SK-N-SH (cell line): ENCODE results near the gene ARHGEF17.

Experiments
- CTCF ChIP-seq: fragments of 200-600 bp; sonication (generic); IDR thresholded peaks from 2 replicates; pipeline ENCODE4 v1.6.1; 2017; ENCODE audit warnings: antibody characterized with exemption, mild to moderate bottlenecking, moderate library complexity
- EP300 ChIP-seq, 2 experiments: IDR thresholded peaks; 2 replicates each; pipeline versions ENCODE4 v1.4.0 to v1.6.1; 2012; ENCODE audit warnings: borderline replicate concordance in 1 of 2, low read depth in 1 of 2, low read length in 1 of 2
- FOXM1 ChIP-seq: IDR thresholded peaks from 2 replicates; pipeline ENCODE4 v1.4.0; 2012; ENCODE audit warnings: low read depth, mild to moderate bottlenecking
- JUND ChIP-seq: IDR thresholded peaks from 2 replicates; pipeline ENCODE4 v1.4.0; 2012
- MAX ChIP-seq: IDR thresholded peaks from 2 replicates; pipeline ENCODE4 v1.4.0; 2012; ENCODE audit warnings: low read depth
- NRF1 ChIP-seq: IDR thresholded peaks from 2 replicates; pipeline ENCODE4 v1.6.1; 2012; ENCODE audit warnings: low read depth, mild to moderate bottlenecking, low read length
- POLR2AphosphoS5 ChIP-seq: IDR thresholded peaks from 2 replicates; pipeline ENCODE4 v1.6.1; 2012; ENCODE audit warnings: low read depth, low read length
- RAD21 ChIP-seq: IDR thresholded peaks from 2 replicates; pipeline ENCODE4 v1.6.1; 2012; ENCODE audit warnings: mild to moderate bottlenecking, low read length
- RXRA ChIP-seq: IDR thresholded peaks from 2 replicates; pipeline ENCODE4 v1.4.0; 2012; ENCODE audit warnings: low read depth, mild to moderate bottlenecking, borderline replicate concordance
- TAF1 ChIP-seq: IDR thresholded peaks from 2 replicates; pipeline ENCODE4 v1.6.1; 2012; ENCODE audit warnings: low read depth, mild to moderate bottlenecking, low read length, moderate library complexity, borderline replicate concordance
- USF2 ChIP-seq: fragments of 150-350 bp; IDR thresholded peaks from 2 replicates; pipeline ENCODE4 v1.6.1; 2017; ENCODE audit warnings: antibody characterized with exemption, low read length, low read depth, borderline replicate concordance

- no peak for TF ChIP-seq USF2
- TF ChIP-seq CTCF, result no peak
- no peak for TF ChIP-seq POLR2AphosphoS5
- TF ChIP-seq MAX, result no peak
- TF ChIP-seq NRF1, result no peak
- no peak for TF ChIP-seq JUND
- TF ChIP-seq FOXM1, result no peak
- peak; percentile 35; the same call in 1 of the 2 replicates for TF ChIP-seq TAF1
- no peak for TF ChIP-seq RAD21
- TF ChIP-seq EP300 (IDR thresholded peaks at IDR 0.05; ENCODE audit: borderline replicate concordance in 1 of 2, low read depth in 1 of 2, low read length in 1 of 2), result no peak
- no peak for TF ChIP-seq RXRA
Measured at GRCh38 chr11:73376803-73377629, 68.9 kb downstream of the ARHGEF17 start.
